T-helper 1 cell (primary cell): ENCODE results near the gene PRM2.

Experiments used
- DNase-seq, 5 donors: peaks; one replicate each; pipeline ENCODE4 v3.0.0-alpha.2; 2012 to 2020

PRM2 gene

DNA sequence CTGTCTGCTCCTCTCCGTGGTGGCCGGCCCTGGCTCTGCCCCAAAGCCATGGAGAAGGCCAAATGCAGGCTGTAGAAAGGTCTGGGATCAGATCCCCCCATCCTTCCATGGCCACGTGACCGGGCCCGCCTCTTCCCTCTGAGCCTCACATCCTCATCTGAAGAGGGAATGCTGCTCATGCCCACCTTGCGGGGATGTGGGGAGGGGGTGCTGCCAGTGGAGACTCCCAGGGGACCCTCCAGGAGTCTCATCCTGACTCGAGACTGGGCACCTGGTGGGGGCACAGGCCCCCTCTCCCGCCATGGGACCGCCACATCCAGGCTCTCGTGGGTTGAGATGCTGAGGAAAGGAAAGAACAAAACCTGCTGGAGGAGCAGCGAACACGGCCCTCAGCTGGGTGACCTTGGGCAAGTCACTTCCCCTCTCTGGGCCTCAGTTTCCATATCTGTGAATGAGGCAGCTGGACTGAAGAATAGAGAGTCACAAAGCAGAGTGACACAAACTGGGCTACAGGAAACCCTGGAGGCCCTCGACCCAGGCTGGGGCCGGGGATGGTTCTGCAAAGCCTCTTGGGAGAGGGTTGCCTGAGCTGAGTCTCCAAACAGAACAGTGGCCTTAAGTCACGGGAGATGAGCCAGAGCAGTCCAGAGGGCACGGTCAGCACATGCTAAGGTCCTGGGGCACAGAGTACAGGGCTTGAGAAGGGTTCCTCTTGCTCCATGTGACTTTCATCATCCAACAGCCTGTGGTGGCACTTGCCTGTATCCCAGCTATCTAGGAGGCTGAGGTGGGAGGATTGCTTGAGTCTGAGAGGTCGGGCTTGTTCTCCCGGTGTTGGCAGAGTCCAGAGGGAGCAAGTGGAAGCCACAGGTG lies 50.4 kb downstream of the PRM2 start:
- no peak for DNase-seq
